Measurements from ENCODE around the gene SNCB.

DNA sequence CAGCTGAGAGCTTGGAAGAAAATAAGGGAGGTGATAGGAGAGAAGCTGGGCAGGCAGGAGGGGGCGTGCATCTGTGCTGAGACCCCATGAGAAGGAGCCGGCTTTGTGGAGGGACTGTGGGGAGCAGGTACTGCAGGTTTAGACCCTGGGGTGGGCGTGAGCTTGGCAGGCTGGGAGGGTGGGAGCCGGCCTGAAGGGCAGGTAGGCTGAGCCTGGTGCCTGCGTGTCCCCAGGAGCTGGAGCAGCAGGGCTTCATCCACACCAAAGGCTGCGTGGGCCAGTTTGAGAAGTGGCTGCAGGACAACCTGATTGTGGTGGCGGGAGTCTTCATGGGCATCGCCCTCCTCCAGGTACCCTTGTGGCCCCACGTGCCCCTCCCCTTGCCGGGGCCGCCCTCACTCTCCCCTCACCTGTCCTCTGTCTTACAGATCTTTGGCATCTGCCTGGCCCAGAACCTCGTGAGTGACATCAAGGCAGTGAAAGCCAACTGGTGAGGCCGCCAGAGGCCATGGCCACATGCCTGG lies 26.2 kb upstream of the SNCB start:
- TF ChIP-seq, protein P1, sequence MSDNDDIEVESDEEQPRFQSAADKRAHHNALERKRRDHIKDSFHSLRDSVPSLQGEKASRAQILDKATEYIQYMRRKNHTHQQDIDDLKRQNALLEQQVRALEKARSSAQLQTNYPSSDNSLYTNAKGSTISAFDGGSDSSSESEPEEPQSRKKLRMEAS (IDR thresholded peaks at IDR 0.05; ENCODE audit: low read depth, low read length): no peak
- TF ChIP-seq, protein P2, sequence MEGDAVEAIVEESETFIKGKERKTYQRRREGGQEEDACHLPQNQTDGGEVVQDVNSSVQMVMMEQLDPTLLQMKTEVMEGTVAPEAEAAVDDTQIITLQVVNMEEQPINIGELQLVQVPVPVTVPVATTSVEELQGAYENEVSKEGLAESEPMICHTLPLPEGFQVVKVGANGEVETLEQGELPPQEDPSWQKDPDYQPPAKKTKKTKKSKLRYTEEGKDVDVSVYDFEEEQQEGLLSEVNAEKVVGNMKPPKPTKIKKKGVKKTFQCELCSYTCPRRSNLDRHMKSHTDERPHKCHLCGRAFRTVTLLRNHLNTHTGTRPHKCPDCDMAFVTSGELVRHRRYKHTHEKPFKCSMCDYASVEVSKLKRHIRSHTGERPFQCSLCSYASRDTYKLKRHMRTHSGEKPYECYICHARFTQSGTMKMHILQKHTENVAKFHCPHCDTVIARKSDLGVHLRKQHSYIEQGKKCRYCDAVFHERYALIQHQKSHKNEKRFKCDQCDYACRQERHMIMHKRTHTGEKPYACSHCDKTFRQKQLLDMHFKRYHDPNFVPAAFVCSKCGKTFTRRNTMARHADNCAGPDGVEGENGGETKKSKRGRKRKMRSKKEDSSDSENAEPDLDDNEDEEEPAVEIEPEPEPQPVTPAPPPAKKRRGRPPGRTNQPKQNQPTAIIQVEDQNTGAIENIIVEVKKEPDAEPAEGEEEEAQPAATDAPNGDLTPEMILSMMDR (IDR thresholded peaks at IDR 0.05; ENCODE audit: low read depth, low read length): no peak
